Activated CD8-positive, alpha-beta T cell treated with anti-CD3 and anti-CD28 coated beads for 36 hours (primary cell): Measurements from ENCODE around the gene SCP2D1. TPM values are rescaled to one million over a fixed set of nuclear protein-coding genes. Genes with fewer than 3 reads are reported as not detected.

Source experiments
- ATAC-seq: fragments of 200-7000 bp; cut with Tn5 transposase; one replicate; pipeline ENCODE4 v1.10.0; 2021; ENCODE audit warnings: mild to moderate bottlenecking, moderate library complexity
- CTCF ChIA-PET: fragments of 350-600 bp; sonication (Branson Sonifier 250); formaldehyde crosslinking; loops from one replicate; lab custom pipeline; 2021; ENCODE audit warnings: antibody characterized with exemption; lab: Charles Lee
- POLR2A ChIA-PET: fragments of 350-600 bp; sonication (Branson Sonifier 250); formaldehyde crosslinking; loops from one replicate; lab custom pipeline; 2021; ENCODE audit warnings: antibody characterized with exemption; lab: Charles Lee
- DNase-seq: peaks from one replicate; pipeline ENCODE4 v3.0.0-alpha.2; 2020
- H3K27ac Mint-ChIP-seq: one replicate; pipeline ENCODE4 v1.8.0; 2021; ENCODE audit warnings: mild to moderate bottlenecking, mixed read lengths
- H3K27me3 Mint-ChIP-seq: one replicate; pipeline ENCODE4 v1.8.0; 2021; ENCODE audit warnings: mixed read lengths
- H3K36me3 Mint-ChIP-seq: one replicate; pipeline ENCODE4 v1.8.0; 2021; ENCODE audit warnings: low read depth, mixed read lengths
- H3K4me1 Mint-ChIP-seq: one replicate; pipeline ENCODE4 v1.8.0; 2021; ENCODE audit warnings: low read depth, mixed read lengths
- H3K4me3 Mint-ChIP-seq: one replicate; pipeline ENCODE4 v1.8.0; 2021; ENCODE audit warnings: mild to moderate bottlenecking, moderate library complexity, mixed read lengths
- H3K9me3 Mint-ChIP-seq: one replicate; pipeline ENCODE4 v1.8.0; 2021; ENCODE audit warnings: mixed read lengths
- intact Hi-C: fragments of 100-400 bp; cut with micrococcal nuclease; formaldehyde crosslinking; loops from one replicate; pipeline ENCODE4 v1.10.0; 2022
- total RNA-seq, 2 experiments: library from RNA; stranded (reverse); gene quantifications; one replicate each; pipeline ENCODE4 v1.2.3, GENCODE V29; 2021
- TF ChIP-seq, protein P1 (sequence below): fragments of 200-600 bp; IDR thresholded peaks from one replicate; pipeline ENCODE4 v1.8.0; 2022; ENCODE audit warnings: antibody characterized with exemption, mild to moderate bottlenecking

The SCP2D1 gene
- total RNA-seq, 2 experiments from 2014 or later, result not detected

DNA sequence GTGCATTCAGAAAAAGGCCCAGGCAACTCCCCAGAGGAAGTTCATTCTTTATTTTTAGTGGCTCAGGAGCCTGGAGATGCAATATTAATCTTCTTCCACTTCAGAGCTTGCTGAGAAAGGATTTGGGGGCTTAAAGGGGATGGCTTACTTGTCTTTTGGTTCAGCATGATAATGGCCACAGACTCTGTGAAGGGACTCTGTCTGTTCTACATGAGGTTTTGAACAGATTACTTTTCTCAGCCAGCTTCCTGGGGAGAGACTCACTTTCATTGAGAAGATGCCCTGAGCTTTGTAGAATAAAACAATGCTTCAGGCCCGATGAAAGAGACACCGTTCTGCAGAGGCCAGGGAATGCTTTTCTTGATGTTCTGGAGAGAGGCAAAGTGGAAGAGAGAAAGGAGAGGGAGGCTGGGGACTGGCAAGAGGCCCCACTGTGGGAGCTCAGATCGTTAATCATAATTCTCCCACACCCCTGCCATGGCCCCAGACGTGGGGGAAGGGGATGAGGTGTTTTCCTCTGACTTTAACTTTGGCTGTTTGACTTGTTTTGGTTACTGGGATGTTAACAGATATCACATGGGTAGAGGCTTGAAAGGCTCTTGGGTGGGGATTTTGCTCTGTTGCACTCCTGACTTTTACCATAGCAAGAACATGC, 19.1 kb downstream of the SCP2D1 start:
- intact Hi-C loops, result no loop called here
- Mint-ChIP-seq H3K9me3 (no peaks in the 10 kb centered on the region), H3K4me3 (no peak overlapping the region), H3K4me1 (no peaks in the 10 kb centered on the region), H3K36me3 (no peaks in the 10 kb centered on the region), H3K27ac (no peak overlapping the region), H3K27me3 (peaks cover 12% of the 10 kb centered on the region)
- TF ChIP-seq, protein P1, sequence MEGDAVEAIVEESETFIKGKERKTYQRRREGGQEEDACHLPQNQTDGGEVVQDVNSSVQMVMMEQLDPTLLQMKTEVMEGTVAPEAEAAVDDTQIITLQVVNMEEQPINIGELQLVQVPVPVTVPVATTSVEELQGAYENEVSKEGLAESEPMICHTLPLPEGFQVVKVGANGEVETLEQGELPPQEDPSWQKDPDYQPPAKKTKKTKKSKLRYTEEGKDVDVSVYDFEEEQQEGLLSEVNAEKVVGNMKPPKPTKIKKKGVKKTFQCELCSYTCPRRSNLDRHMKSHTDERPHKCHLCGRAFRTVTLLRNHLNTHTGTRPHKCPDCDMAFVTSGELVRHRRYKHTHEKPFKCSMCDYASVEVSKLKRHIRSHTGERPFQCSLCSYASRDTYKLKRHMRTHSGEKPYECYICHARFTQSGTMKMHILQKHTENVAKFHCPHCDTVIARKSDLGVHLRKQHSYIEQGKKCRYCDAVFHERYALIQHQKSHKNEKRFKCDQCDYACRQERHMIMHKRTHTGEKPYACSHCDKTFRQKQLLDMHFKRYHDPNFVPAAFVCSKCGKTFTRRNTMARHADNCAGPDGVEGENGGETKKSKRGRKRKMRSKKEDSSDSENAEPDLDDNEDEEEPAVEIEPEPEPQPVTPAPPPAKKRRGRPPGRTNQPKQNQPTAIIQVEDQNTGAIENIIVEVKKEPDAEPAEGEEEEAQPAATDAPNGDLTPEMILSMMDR, result no peak
- POLR2A ChIA-PET, result no interaction called here
- ATAC-seq (no peak), DNase-seq (no peak)
- CTCF ChIA-PET, result no interaction called here

DNA sequence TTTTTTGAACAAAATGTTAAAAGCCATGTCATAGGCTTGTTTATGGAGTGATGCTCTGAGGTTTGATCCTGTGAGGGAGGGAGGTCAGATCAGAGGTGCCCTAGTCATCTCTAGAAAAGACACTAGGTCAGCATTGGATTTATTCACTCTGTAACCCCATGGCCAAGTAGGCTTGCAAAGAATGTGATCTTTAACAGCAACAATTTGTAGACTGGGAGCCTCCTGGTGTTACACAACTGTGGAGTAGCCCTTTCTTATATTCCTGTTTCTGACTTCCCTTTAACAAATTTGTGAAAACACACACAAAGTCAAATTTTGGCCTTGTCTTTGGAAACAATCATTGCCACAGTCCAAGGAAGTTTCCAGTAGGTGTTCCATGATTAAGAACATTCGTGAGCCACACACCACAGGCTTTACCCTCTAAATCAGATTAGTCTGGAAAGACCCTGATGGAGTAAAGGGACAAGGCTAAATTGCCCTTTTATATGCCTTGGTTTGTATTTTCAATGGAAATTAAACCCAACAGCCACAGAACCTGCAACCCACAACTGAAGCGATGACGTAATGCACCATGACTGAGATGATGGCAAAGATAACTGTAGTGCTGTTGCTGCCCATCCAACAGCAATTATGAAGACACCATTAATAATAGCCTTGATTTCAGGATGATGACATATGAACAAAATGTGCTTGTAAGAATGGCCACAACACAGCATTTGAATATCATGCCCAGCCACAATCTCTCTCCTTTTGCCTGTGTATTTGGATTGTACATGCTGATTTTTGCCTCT, 22.1 kb downstream of the SCP2D1 start:
- POLR2A ChIA-PET, result no interaction called here
- intact Hi-C loops, result no loop called here
- Mint-ChIP-seq H3K27me3 (peaks cover 4% of the 10 kb centered on the region), H3K27ac (no peak overlapping the region), H3K4me3 (no peak overlapping the region), H3K9me3 (no peaks in the 10 kb centered on the region), H3K36me3 (no peaks in the 10 kb centered on the region), H3K4me1 (no peaks in the 10 kb centered on the region)
- CTCF ChIA-PET, result no interaction called here
- no peak for DNase-seq
- TF ChIP-seq, protein P1, result no peak
- no peak for ATAC-seq

DNA sequence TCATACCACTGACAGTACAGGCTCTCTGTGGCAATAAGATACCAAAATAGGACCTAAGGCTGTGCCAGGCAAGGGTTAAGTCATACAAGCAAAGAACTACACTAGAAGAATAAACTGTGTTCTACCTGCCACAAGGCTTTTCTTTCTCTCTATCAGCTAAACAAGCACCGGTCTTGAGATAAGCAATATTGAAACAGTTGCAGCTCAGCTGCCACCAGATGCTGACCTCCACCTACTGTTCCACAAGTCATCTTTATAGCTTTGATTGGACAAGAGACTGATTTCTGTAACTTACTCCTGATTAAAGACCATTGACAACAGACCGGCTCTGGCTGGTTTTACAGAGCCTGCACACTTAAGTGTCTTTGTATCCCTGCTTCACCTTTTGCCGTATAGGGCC, 24.1 kb downstream of the SCP2D1 start:
- no peak for DNase-seq
- peaks cover 6% of the 10 kb centered on the region for H3K27me3 Mint-ChIP-seq
- intact Hi-C loops, result no loop called here
- ATAC-seq, result no peak
- H3K9me3 Mint-ChIP-seq, result no peaks in the 10 kb centered on the region
- no peak overlapping the region for H3K4me3 Mint-ChIP-seq
- no peaks in the 10 kb centered on the region for H3K36me3 Mint-ChIP-seq
- ChIA-PET POLR2A (no interaction called here), CTCF (no interaction called here)
- H3K4me1 Mint-ChIP-seq, result no peaks in the 10 kb centered on the region
- H3K27ac Mint-ChIP-seq, result no peak overlapping the region
- TF ChIP-seq, protein P1, result no peak

DNA sequence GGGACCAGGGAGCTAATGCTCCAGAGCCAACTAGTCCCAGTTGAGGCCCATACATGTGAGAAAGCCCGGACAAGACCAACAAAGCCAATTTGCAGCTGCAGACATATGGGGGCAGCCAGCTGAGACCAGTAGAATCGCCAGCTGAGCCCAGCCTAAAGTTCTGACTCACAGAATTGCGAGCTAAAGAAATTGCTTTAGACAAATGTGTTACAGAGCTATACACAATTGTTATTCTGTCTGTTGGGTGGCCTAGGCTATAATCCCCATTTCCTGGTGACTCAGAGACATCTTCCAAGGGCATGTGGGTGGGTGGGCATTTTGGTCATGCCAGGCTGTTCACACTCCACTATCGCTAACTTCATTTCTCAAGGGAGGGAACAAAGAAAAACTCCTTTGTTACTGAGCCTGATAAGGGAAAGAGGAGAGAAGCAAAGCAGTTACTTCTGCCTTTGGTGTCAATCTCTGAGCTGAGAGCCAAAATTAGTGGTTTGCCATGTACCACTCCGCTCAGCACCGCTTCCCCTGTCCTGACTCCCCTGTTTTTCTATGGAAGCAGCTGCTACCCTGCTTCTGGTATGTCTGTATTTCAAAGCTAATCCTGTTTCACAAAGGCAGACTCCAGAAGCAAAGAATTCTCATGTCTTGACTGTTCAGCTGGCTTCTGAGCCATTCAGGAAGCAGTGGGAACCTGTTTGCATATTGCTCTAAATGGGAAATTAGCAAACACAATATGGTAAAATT, 26.1 kb downstream of the SCP2D1 start:
- Mint-ChIP-seq H3K4me1 (no peaks in the 10 kb centered on the region), H3K9me3 (no peaks in the 10 kb centered on the region), H3K27me3 (peaks cover 6% of the 10 kb centered on the region), H3K36me3 (no peaks in the 10 kb centered on the region), H3K27ac (no peak overlapping the region), H3K4me3 (no peak overlapping the region)
- ATAC-seq (no peak), DNase-seq (no peak)
- POLR2A ChIA-PET, result no interaction called here
- intact Hi-C loops, result no loop called here
- CTCF ChIA-PET, result no interaction called here
- TF ChIP-seq, protein P1, result no peak

DNA sequence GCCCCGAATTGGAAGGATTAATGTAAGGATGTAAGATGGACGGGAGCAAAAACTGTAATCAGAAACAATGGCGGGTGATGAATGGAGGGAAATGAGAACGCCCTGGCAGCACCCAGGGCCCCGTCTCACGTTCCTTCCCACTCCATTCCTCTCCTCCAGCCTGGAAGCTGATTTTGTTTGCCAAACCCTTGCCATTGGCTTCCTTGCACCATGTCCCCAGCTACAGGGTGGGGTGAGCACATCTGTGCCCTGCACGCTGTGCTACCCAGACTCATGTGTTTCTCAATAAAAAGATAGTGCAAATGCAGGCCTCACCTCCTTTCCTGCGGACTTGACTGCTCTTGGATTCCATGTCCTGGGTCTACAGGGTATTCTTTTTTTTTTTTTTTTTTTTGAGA, 26.7 kb downstream of the SCP2D1 start:
- no peaks in the 10 kb centered on the region for H3K9me3 Mint-ChIP-seq

More for the DNA sequence above, 26.7 kb downstream of the SCP2D1 start:
- ATAC-seq (no peak), DNase-seq (no peak)
- TF ChIP-seq, protein P1, result no peak
- ChIA-PET POLR2A (no interaction called here), CTCF (no interaction called here)
- no peak overlapping the region for H3K4me3 Mint-ChIP-seq
- H3K27ac Mint-ChIP-seq, result no peak overlapping the region
- intact Hi-C loops, result no loop called here
- H3K4me1 Mint-ChIP-seq, result no peaks in the 10 kb centered on the region
- peaks cover 6% of the 10 kb centered on the region for H3K27me3 Mint-ChIP-seq
- H3K36me3 Mint-ChIP-seq, result no peaks in the 10 kb centered on the region
